ENCODE results near the gene SEZ6.

GRCh38 chr17:29007860-29008455, 2.1 kb upstream of the SEZ6 start:
- TF ChIP-seq CTCF (IDR thresholded peaks at IDR 0.05) = no peak
- 0 out of 4 replicates have a peak, but pooled peaks of 1 of the 2 experiments have one; percentile 28 for TF ChIP-seq REST (IDR thresholded peaks at IDR 0.05; ENCODE audit: insufficient read depth in 1 of 2, low read depth in 2 of 2, low read length in 1 of 2)
- no peak for TF ChIP-seq POLR2AphosphoS5 (IDR thresholded peaks at IDR 0.05; ENCODE audit: low read depth, low read length)
- no peak for TF ChIP-seq TCF7L2 (IDR thresholded peaks at IDR 0.05; ENCODE audit: low read depth, low read length)

All from Panc1 (cell line).